ENCODE measurements around the gene CLPTM1L. TPM values are rescaled to one million over a fixed set of nuclear protein-coding genes. Genes with fewer than 3 reads are reported as not detected.
"Not testable (repeated sequence)": the region's sequence is repeated elsewhere in the genome, so short reads cannot be mapped to it uniquely, and the experiment has no call there.

CLPTM1L gene
- total RNA-seq, 4 donors from 2014 or later = 62.6 to 132 (median 93.5) TPM

DNA sequence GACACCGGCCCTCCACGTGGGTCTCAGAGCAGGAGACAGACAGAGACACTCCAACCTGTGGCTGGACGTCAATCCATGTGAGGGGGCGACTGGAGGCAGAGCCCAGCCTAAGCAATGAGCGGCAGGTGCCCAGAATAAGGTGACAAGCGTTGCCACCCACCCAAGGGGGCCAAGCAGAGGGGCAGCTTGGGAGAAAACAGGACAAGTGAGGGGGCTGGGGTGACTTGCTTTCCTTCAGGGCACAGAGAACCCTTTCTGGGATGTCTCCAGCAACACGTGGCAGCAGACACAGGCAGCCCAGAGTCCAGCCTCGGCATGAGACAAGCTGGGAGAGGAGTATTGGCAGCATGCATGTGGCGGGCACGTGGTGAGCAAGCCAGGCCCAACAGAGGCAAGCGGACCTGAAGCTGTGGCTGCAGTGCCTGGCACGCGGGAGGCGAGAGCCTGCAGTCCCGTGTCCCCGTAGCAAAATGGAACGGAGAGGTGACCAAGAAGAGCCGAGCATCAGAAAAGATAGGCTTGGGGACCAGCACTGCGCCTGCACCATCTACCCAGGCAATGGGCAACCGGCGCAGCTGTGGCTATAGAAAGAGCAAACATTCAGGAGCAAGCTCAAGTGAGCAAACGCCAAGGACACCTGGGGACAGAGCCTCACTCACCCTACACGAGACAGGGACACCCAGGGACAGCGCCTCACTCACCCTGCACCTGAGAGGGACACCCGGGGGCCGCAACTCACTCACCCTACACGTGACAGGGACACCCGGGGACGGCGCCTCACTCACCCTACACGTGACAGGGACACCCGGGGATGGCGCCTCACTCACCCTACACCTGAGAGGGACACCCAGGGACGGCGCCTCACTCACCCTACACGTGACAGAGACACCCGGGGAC lies 56.2 kb downstream of the CLPTM1L start:
- TF ChIP-seq, protein P1, sequence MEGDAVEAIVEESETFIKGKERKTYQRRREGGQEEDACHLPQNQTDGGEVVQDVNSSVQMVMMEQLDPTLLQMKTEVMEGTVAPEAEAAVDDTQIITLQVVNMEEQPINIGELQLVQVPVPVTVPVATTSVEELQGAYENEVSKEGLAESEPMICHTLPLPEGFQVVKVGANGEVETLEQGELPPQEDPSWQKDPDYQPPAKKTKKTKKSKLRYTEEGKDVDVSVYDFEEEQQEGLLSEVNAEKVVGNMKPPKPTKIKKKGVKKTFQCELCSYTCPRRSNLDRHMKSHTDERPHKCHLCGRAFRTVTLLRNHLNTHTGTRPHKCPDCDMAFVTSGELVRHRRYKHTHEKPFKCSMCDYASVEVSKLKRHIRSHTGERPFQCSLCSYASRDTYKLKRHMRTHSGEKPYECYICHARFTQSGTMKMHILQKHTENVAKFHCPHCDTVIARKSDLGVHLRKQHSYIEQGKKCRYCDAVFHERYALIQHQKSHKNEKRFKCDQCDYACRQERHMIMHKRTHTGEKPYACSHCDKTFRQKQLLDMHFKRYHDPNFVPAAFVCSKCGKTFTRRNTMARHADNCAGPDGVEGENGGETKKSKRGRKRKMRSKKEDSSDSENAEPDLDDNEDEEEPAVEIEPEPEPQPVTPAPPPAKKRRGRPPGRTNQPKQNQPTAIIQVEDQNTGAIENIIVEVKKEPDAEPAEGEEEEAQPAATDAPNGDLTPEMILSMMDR (IDR thresholded peaks at IDR 0.05) = no peak
- TF ChIP-seq POLR2A (IDR thresholded peaks at IDR 0.05) = no peak
- no peak for TF ChIP-seq POLR2AphosphoS5 (IDR thresholded peaks at IDR 0.05)
- no peak for TF ChIP-seq EP300 (IDR thresholded peaks at IDR 0.05)
- no peaks in the 10 kb centered on the region for H3K4me1 ChIP-seq
- peaks cover 36% of the 10 kb centered on the region for H3K27me3 ChIP-seq
- H3K27ac ChIP-seq = no peak overlapping the region
- H3K9me3 ChIP-seq = peaks cover 3% of the 10 kb centered on the region
- WGBS = 96% methylated on average over 18 of the region's 37 CpGs
- H3K4me3 ChIP-seq = no peak overlapping the region
- DNase-seq (ENCODE audit: low spot score in 2 of 2) = peak in 1 of 2 donors; percentile 46
- H3K36me3 ChIP-seq = no peaks in the 10 kb centered on the region

DNA sequence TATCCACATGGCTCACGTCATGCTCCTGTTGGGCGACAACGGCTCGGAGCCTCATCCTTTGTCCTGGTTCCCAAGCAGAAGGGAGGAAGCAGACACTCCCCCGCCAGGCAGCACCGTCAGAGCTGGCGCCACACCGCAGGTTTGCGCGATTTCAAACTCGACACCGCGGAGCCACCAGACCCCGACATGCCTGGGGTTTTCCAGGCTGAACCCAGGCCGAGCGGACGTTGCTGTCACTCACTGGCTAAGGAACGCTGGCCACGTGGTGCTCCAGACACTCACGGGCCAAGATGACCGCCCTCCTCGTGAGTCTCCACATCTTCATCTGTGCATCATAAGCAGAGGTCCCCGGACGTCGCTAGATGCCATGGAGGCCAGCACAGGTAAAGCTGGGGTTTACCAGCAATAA lies 59.0 kb downstream of the CLPTM1L start:
- Histone ChIP-seq H3K36me3 (no peaks in the 10 kb centered on the region), H3K27me3 (peaks cover 10% of the 10 kb centered on the region), H3K4me1 (no peaks in the 10 kb centered on the region), H3K27ac (no peak overlapping the region), H3K9me3 (peaks cover 3% of the 10 kb centered on the region), H3K4me3 (no peak overlapping the region)
- WGBS = 92% methylated on average over 10 of the region's 25 CpGs
- peak in 1 of 2 donors; percentile 52 for DNase-seq (ENCODE audit: low spot score in 2 of 2)
- TF ChIP-seq, protein P1 (IDR thresholded peaks at IDR 0.05) = no peak
- TF ChIP-seq POLR2A (IDR thresholded peaks at IDR 0.05) (no peak), EP300 (IDR thresholded peaks at IDR 0.05) (no peak), POLR2AphosphoS5 (IDR thresholded peaks at IDR 0.05) (no peak)

GRCh38 chr5:1285141-1285540 lies 59.8 kb downstream of the CLPTM1L start:
- peaks cover 3% of the 10 kb centered on the region for H3K9me3 ChIP-seq
- no peak for TF ChIP-seq POLR2AphosphoS5 (IDR thresholded peaks at IDR 0.05)
- TF ChIP-seq EP300 (IDR thresholded peaks at IDR 0.05) = no peak
- TF ChIP-seq POLR2A (IDR thresholded peaks at IDR 0.05) = no peak
- TF ChIP-seq, protein P1 (IDR thresholded peaks at IDR 0.05) = no peak
- no peaks in the 10 kb centered on the region for H3K36me3 ChIP-seq
- H3K27me3 ChIP-seq = peaks cover 5% of the 10 kb centered on the region
- DNase-seq (ENCODE audit: low spot score in 2 of 2) = peak; percentile 33 to 76
- WGBS = 95% methylated on average over 10 of the region's 12 CpGs
- no peak overlapping the region for H3K4me3 ChIP-seq
- H3K27ac ChIP-seq = no peak overlapping the region
- no peaks in the 10 kb centered on the region for H3K4me1 ChIP-seq

DNA sequence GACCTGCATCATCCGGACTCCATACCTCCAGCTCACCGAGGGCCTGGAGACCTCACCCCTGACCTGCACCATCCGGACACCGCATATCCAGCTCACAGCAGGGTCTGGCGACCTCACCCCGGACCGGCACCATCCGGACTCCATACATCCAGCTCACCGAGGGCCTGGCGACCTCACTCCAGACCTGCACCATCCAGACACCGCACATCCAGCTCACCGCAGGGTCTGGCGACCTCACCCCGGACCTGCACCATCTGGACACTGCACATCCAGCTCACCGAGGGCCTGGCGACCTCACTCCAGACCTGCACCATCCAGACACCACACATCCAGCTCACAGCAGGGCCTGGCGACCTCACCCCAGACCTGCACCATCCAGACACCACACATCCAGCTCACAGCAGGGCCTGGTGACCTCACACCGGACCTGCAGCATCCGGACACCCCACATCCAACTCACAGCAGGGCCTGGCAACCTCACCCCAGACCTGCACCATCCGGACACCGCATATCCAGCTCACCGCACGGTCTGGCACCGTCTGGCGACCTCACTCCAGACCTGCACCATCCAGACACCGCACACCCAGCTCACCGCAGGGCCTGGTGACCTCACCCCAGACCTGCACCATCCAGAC lies 60.4 kb downstream of the CLPTM1L start:
- not testable (repeated sequence) for H3K9me3 ChIP-seq, H3K27me3 ChIP-seq, H3K4me3 ChIP-seq, H3K36me3 ChIP-seq, H3K4me1 ChIP-seq, H3K27ac ChIP-seq
- WGBS = 82% methylated on average over 25 of the region's 27 CpGs
- peak in 1 of 2 donors; percentile 44 for DNase-seq (ENCODE audit: low spot score in 2 of 2)

GRCh38 chr5:1283729-1284041 lies 61.2 kb downstream of the CLPTM1L start:
- DNase-seq (ENCODE audit: low spot score in 2 of 2) = peak in 1 of 2 donors; percentile 55
- not testable (repeated sequence) for H3K36me3 ChIP-seq, H3K4me1 ChIP-seq, H3K4me3 ChIP-seq, H3K9me3 ChIP-seq, H3K27ac ChIP-seq, H3K27me3 ChIP-seq
- WGBS = 100% methylated on average over 1 of the region's 16 CpGs

DNA sequence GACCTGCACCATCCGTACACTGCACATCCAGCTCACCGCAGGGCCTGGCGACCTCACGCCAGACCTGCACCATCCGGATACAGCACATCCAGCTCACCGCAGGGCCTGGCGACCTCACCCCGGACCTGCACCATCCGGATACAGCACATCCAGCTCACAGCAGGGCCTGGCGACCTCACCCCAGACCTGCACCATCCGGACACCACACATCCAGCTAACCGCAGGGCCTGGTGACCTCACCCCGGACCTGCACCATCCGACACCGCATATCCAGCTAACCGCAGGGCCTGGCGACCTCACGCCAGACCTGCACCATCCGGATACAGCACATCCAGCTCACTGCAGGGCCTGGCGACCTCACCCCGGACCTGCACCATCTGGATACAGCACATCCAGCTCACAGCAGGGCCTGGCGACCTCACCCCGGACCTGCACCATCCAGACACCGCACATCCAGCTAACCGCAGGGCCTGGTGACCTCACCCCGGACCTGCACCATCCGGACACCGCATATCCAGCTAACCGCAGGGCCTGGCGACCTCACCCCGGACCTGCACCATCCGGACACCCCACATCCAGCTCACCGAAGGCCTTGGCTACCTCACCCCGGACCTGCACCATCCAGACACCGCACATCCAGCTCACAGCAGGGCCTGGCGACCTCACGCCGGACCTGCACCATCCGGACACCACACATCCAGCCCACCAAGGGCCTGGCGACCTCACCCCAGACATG lies 61.7 kb downstream of the CLPTM1L start:
- DNase-seq (ENCODE audit: low spot score in 2 of 2) = peak in 1 of 2 donors; percentile 52
- H3K27ac ChIP-seq, H3K4me3 ChIP-seq, H3K4me1 ChIP-seq, H3K36me3 ChIP-seq, H3K9me3 ChIP-seq, H3K27me3 ChIP-seq: not testable (repeated sequence)
- 91% methylated on average over 38 of the region's 40 CpGs for WGBS

All from suprapubic skin (tissue), 4 donors.